IMR-90 (cell line): ENCODE measurements around the gene EFNA5. TPM values are rescaled to one million over a fixed set of nuclear protein-coding genes. Genes with fewer than 3 reads are reported as not detected.

Source experiments
- ATAC-seq: fragments of 200-7000 bp; cut with Tn5 transposase; 2 replicates; pipeline ENCODE4 v1.9.1; 2020; ENCODE audit warnings: low read depth, mild to moderate bottlenecking, moderate library complexity
- BruUV-seq: library from RNA; stranded (reverse); fragments of 400-500 nt; replicated peaks from 2 replicates; lab custom pipeline; 2021; lab: Mats Ljungman, UMichigan
- CTCF ChIA-PET: fragments of 300-600 bp; formaldehyde crosslinking; extraction: SDS; loops from one replicate; lab custom pipeline; 2021; ENCODE audit warnings: antibody characterized with exemption; lab: Yijun Ruan, JAX
- POLR2A ChIA-PET: fragments of 300-600 bp; sonication (Branson Sonifier 250); formaldehyde crosslinking; loops from one replicate; lab custom pipeline; 2022; ENCODE audit warnings: antibody characterized with exemption; ENCODE audit not compliant: unreplicated experiment; lab: Charles Lee
- DNase-seq: peaks from one replicate; pipeline ENCODE4 v3.0.0; 2013
- H2AFZ ChIP-seq: replicated peaks from 2 replicates; pipeline ENCODE3; 2013; ENCODE audit warnings: low read length, mild to moderate bottlenecking; ENCODE audit not compliant: poor library complexity
- H2AK5ac ChIP-seq: 2 replicates; pipeline ENCODE4 v1.6.1; 2013; ENCODE audit warnings: low read depth, low read length, inconsistent platforms
- H2AK9ac ChIP-seq: replicated peaks from 2 replicates; pipeline ENCODE3; 2013; ENCODE audit warnings: mild to moderate bottlenecking, low read depth, low read length, moderate library complexity; ENCODE audit not compliant: poor library complexity
- H2BK120ac ChIP-seq: 2 replicates; pipeline ENCODE4 v1.6.1; 2013; ENCODE audit warnings: low read depth, low read length, inconsistent platforms
- H2BK15ac ChIP-seq: 3 replicates; pipeline ENCODE4 v1.6.1; 2013; ENCODE audit warnings: low read depth, low read length, inconsistent platforms
- H2BK20ac ChIP-seq: 2 replicates; pipeline ENCODE4 v1.6.1; 2013; ENCODE audit warnings: low read depth, mild to moderate bottlenecking, inconsistent platforms, low read length, moderate library complexity
- H2BK5ac ChIP-seq: 2 replicates; pipeline ENCODE4 v1.6.1; 2013; ENCODE audit warnings: mild to moderate bottlenecking, low read depth, low read length, inconsistent platforms; ENCODE audit not compliant: poor library complexity, severe bottlenecking
- H3K14ac ChIP-seq: replicated peaks from 2 replicates; pipeline ENCODE4 v1.6.1; 2013; ENCODE audit warnings: low read depth, low read length, inconsistent platforms
- H3K18ac ChIP-seq: 2 replicates; pipeline ENCODE4 v1.6.1; 2013; ENCODE audit warnings: low read depth, low read length, control low read depth
- H3K23ac ChIP-seq: 2 replicates; pipeline ENCODE4 v1.6.1; 2013; ENCODE audit warnings: low read depth, low read length, inconsistent platforms
- H3K27ac ChIP-seq: 2 replicates; pipeline ENCODE4 v1.5.1; 2013; ENCODE audit warnings: mild to moderate bottlenecking, control low read depth, low read length; ENCODE audit not compliant: insufficient read depth
- H3K27me3 ChIP-seq: 2 replicates; pipeline ENCODE4 v1.6.1; 2013; ENCODE audit warnings: low read length; ENCODE audit not compliant: control insufficient read depth, insufficient read depth
- H3K36me3 ChIP-seq: 2 replicates; pipeline ENCODE4 v1.6.1; 2013; ENCODE audit warnings: low read length, mixed read lengths; ENCODE audit not compliant: control insufficient read depth, insufficient read depth
- H3K4ac ChIP-seq: 2 replicates; pipeline ENCODE4 v1.6.1; 2013; ENCODE audit warnings: low read depth, low read length, inconsistent platforms
- H3K4me1 ChIP-seq: 2 replicates; pipeline ENCODE4 v1.6.1; 2013; ENCODE audit warnings: low read length, mixed read lengths; ENCODE audit not compliant: control insufficient read depth, insufficient read depth
- H3K4me2 ChIP-seq: 2 replicates; pipeline ENCODE4 v1.6.1; 2013; ENCODE audit warnings: low read depth, mild to moderate bottlenecking, control low read depth, low read length, moderate library complexity
- H3K4me3 ChIP-seq: 2 replicates; pipeline ENCODE4 v1.5.1; 2013; ENCODE audit warnings: low read depth, mild to moderate bottlenecking, control low read depth, low read length, moderate library complexity; ENCODE audit not compliant: insufficient read depth
- H3K56ac ChIP-seq: 2 replicates; pipeline ENCODE4 v1.6.1; 2013; ENCODE audit warnings: low read length, inconsistent platforms; ENCODE audit not compliant: insufficient read depth; ENCODE audit errors: extremely low read depth
- H3K79me1 ChIP-seq, 2 experiments: 2 replicates each; pipeline ENCODE4 v1.6.1; 2013; ENCODE audit warnings: low read length in 2 of 2, inconsistent platforms in 1 of 2, low read depth in 1 of 2
- H3K9ac ChIP-seq: 2 replicates; pipeline ENCODE4 v1.6.1; 2013; ENCODE audit warnings: low read depth, low read length, control low read depth
- H3K9me1 ChIP-seq: 2 replicates; pipeline ENCODE4 v1.6.1; 2013; ENCODE audit warnings: low read length, inconsistent platforms; ENCODE audit not compliant: insufficient read depth
- H3K9me3 ChIP-seq: 2 replicates; pipeline ENCODE4 v1.6.1; 2013; ENCODE audit warnings: low read length; ENCODE audit not compliant: control insufficient read depth, insufficient read depth
- H4K20me1 ChIP-seq: 2 replicates; pipeline ENCODE4 v1.6.1; 2013; ENCODE audit warnings: low read length, inconsistent platforms; ENCODE audit not compliant: insufficient read depth
- H4K5ac ChIP-seq: 2 replicates; pipeline ENCODE4 v1.6.1; 2013; ENCODE audit warnings: mild to moderate bottlenecking, low read depth, low read length, control low read depth
- H4K8ac ChIP-seq, 2 experiments: 2 replicates each; pipeline ENCODE4 v1.6.1; 2013; ENCODE audit warnings: low read depth in 2 of 2, low read length in 2 of 2, control low read depth in 1 of 2, inconsistent platforms in 1 of 2
- H4K91ac ChIP-seq: 2 replicates; pipeline ENCODE4 v1.6.1; 2013; ENCODE audit warnings: low read depth, low read length, inconsistent platforms; ENCODE audit not compliant: insufficient read depth
- BHLHE40 ChIP-seq: fragments of 150-350 bp; IDR thresholded peaks from 2 replicates; pipeline ENCODE4 v1.6.1; 2016; ENCODE audit warnings: mild to moderate bottlenecking, low read depth, low read length
- CEBPB ChIP-seq: IDR thresholded peaks from 2 replicates; pipeline ENCODE4 v1.6.1; 2012; ENCODE audit warnings: low read depth, low read length, improper control_type of control experiment
- CHD1 ChIP-seq: IDR thresholded peaks from 2 replicates; pipeline ENCODE4 v1.6.1; 2012; ENCODE audit warnings: low read depth, low read length, improper control_type of control experiment
- NFE2L2 ChIP-seq: fragments of 150-350 bp; IDR thresholded peaks from 2 replicates; pipeline ENCODE4 v1.6.1; 2016; ENCODE audit warnings: low read depth, mild to moderate bottlenecking, low read length
- POLR2A ChIP-seq: IDR thresholded peaks from 2 replicates; pipeline ENCODE4 v1.6.1; 2012; ENCODE audit warnings: mild to moderate bottlenecking, low read depth, low read length
- RAD21 ChIP-seq: IDR thresholded peaks from 2 replicates; pipeline ENCODE4 v1.6.1; 2012; ENCODE audit warnings: low read length, improper control_type of control experiment
- RCOR1 ChIP-seq: IDR thresholded peaks from 2 replicates; pipeline ENCODE4 v1.6.1; 2012; ENCODE audit warnings: mild to moderate bottlenecking, low read length, improper control_type of control experiment; ENCODE audit not compliant: insufficient replicate concordance
- RFX5 ChIP-seq: IDR thresholded peaks from 2 replicates; pipeline ENCODE4 v1.8.0; 2012; ENCODE audit warnings: low read depth, mild to moderate bottlenecking, low read length, moderate library complexity
- WGBS, 2 experiments: methylation state at CpG; one replicate each; pipeline versions ENCODE4 v1.1.5 to v1.1.7; 2013; ENCODE audit warnings: missing lambda C conversion rate in 2 of 2; ENCODE audit not compliant: insufficient read length in 1 of 2; ENCODE audit errors: extremely low coverage in 2 of 2; 5-methylcytosine and 5-hydroxymethylcytosine counted together
- dilution Hi-C: fragments of 300-500 bp; cut with HindIII; formaldehyde crosslinking; loops from one replicate; pipeline ENCODE4 v1.14.3; 2018; ENCODE audit warnings: low sequenced_read_pairs; ENCODE audit not compliant: unreplicated experiment
- in situ Hi-C: fragments of 300-500 bp; cut with MboI; formaldehyde crosslinking; loops from 3 replicates; pipeline ENCODE4 v1.14.3; 2019; ENCODE audit warnings: low sequenced_read_pairs, inconsistent platforms, mixed read lengths
- intact Hi-C: fragments of 100-400 bp; cut with micrococcal nuclease; formaldehyde crosslinking; loops from 2 replicates; pipeline ENCODE4 v1.10.0; 2022
- polyA plus RNA-seq, 3 experiments: library from polyadenylated mRNA; depleted of rRNA; stranded (reverse); fragments of >200 nt; gene quantifications; 2 replicates each; pipeline ENCODE4 v1.2.3, GENCODE V29; 2012; ENCODE audit warnings: low replicate concordance in 1 of 3
- total RNA-seq: library from RNA; depleted of rRNA; stranded (reverse); fragments of >200 nt; gene quantifications from 2 replicates; pipeline ENCODE4 v1.2.3, GENCODE V29; 2012
- TF ChIP-seq, protein P1 (sequence below): fragments of 150-350 bp; IDR thresholded peaks from 2 replicates; pipeline ENCODE4 v1.6.1; 2017; ENCODE audit warnings: mild to moderate bottlenecking, antibody characterized with exemption, low read length, low read depth
- TF ChIP-seq, protein P2 (sequence below): fragments of 150-350 bp; IDR thresholded peaks from 2 replicates; pipeline ENCODE4 v1.6.1; 2016; ENCODE audit warnings: low read depth, mild to moderate bottlenecking, low read length, moderate library complexity, borderline replicate concordance

EFNA5 gene
- total and polyA plus RNA-seq, 2 of the 4 experiments (the other 2 are of a cell fraction), result 1.5 to 1.6 TPM

DNA sequence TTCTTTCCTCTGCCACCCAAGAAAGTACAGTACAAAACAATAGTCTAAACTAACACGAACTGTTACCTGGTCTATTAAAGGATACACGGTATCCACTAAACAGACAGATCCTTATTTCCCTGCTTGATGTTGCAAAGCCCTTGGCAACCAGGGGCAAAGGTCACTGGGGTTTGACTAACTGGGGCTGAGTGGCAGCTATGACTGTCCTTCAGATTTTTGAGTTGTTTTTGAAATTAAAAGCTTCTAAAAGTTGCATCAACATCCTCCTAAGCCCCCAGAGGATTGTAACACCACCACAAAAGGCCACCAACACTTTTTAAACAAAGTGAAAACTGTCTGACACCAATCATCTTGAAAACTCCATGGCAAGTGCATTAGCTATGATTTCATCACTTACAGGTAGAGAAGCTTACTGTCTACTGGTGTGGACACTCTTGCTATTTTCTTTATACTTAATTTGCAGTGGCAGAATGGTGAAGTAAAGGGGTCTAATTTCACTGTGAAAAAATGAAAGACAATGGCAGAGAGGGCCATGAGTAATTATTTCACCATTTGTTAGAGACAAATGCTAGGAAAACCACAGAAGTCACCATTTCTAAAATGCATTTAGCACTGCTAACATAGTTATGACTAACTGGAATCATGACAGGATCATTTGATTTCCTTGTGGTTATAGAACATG is 292.4 kb downstream of the EFNA5 start:
- no CpG with 5 or more reads among the region's 2 CpGs for WGBS, 2 experiments
- POLR2A ChIA-PET, result no interaction called here
- ATAC-seq (no peak), DNase-seq (peak; percentile 18)
- Histone ChIP-seq H2BK5ac (no peak overlapping the region), H4K5ac (no peak overlapping the region), H2BK120ac (peak overlapping the region; percentile 41; the same call in 1 of the 2 replicates), H3K9me1 (peaks cover 7% of the 10 kb centered on the region), H3K4me2 (no peak overlapping the region), H3K14ac (no peak overlapping the region), H2AFZ (no peak overlapping the region), H2AK5ac (no peak overlapping the region), H3K9ac (no peak overlapping the region), H3K79me1 (no peaks in the 10 kb centered on the region), H3K18ac (peak overlapping the region; percentile 17; the same call in 1 of the 2 replicates), H3K27me3 (no peaks in the 10 kb centered on the region), H2BK15ac (no peak overlapping the region; the same call in 2 of the 3 replicates), H2BK20ac (no peak overlapping the region), H4K8ac (peak overlapping the region in 1 of 2 experiments; percentile 61; a peak in 2 of 4 replicates), H3K9me3 (no peaks in the 10 kb centered on the region), H3K4ac (peak overlapping the region; percentile 55; the same call in 1 of the 2 replicates), H3K4me1 (peaks cover 5% of the 10 kb centered on the region), H4K91ac (peak overlapping the region; percentile 60; the same call in 1 of the 2 replicates), H3K27ac (no peak overlapping the region), H3K4me3 (no peak overlapping the region), H2AK9ac (no peak overlapping the region), H3K56ac (no peak overlapping the region), H4K20me1 (no peaks in the 10 kb centered on the region), H3K23ac (no peak overlapping the region), H3K36me3 (no peaks in the 10 kb centered on the region)
- CTCF ChIA-PET, result no interaction called here
- intact Hi-C loops, result no loop called here
- in situ Hi-C loops, result no loop called here
- dilution Hi-C loops, result no loop called here
- TSS peak; percentile 56 for BruUV-seq
- TF ChIP-seq POLR2A, result no peak
- TF ChIP-seq RFX5, result no peak
- no peak for TF ChIP-seq BHLHE40
- TF ChIP-seq, protein P1, sequence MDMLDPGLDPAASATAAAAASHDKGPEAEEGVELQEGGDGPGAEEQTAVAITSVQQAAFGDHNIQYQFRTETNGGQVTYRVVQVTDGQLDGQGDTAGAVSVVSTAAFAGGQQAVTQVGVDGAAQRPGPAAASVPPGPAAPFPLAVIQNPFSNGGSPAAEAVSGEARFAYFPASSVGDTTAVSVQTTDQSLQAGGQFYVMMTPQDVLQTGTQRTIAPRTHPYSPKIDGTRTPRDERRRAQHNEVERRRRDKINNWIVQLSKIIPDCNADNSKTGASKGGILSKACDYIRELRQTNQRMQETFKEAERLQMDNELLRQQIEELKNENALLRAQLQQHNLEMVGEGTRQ, result no peak
- no peak for TF ChIP-seq CEBPB
- TF ChIP-seq RCOR1, result no peak
- TF ChIP-seq RAD21, result no peak
- TF ChIP-seq NFE2L2, result no peak
- TF ChIP-seq, protein P2, sequence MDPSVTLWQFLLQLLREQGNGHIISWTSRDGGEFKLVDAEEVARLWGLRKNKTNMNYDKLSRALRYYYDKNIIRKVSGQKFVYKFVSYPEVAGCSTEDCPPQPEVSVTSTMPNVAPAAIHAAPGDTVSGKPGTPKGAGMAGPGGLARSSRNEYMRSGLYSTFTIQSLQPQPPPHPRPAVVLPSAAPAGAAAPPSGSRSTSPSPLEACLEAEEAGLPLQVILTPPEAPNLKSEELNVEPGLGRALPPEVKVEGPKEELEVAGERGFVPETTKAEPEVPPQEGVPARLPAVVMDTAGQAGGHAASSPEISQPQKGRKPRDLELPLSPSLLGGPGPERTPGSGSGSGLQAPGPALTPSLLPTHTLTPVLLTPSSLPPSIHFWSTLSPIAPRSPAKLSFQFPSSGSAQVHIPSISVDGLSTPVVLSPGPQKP, result no peak
- TF ChIP-seq CHD1, result no peak
